H1 (cell line): Measurements from ENCODE around the gene MRPS5.

Experiments
- BCL11A ChIP-seq, 2 experiments: IDR thresholded peaks; one replicate each; pipeline ENCODE4 v1.6.1; 2011; ENCODE audit warnings: low read depth in 2 of 2, low read length in 2 of 2, mild to moderate bottlenecking in 2 of 2
- CEBPB ChIP-seq: IDR thresholded peaks from 2 replicates; pipeline ENCODE4 v1.6.1; 2012; ENCODE audit warnings: low read depth, low read length
- CTCF ChIP-seq, 3 experiments: IDR thresholded peaks; 1 replicate in 2 of 3; 2 replicates in 1 of 3; pipeline versions ENCODE4 v1.5.1 to v1.6.1; 2011; ENCODE audit warnings: low read length in 3 of 3, mild to moderate bottlenecking in 3 of 3, inconsistent platforms in 2 of 3, low read depth in 1 of 3, moderate library complexity in 1 of 3; ENCODE audit not compliant: insufficient read depth in 1 of 3; ENCODE audit errors: control extremely low read depth in 1 of 3
- EGR1 ChIP-seq: IDR thresholded peaks from 2 replicates; pipeline ENCODE4 v1.6.1; 2011; ENCODE audit warnings: low read depth, low read length, borderline replicate concordance
- EP300 ChIP-seq, 2 experiments: IDR thresholded peaks; 1 replicate in 1 of 2; 2 replicates in 1 of 2; pipeline ENCODE4 v1.6.1; 2011 to 2012; ENCODE audit warnings: low read depth in 2 of 2, low read length in 2 of 2, mild to moderate bottlenecking in 2 of 2, borderline replicate concordance in 1 of 2, inconsistent platforms in 1 of 2, moderate library complexity in 1 of 2
- EZH2 ChIP-seq: fragments of 200-600 bp; sonication (generic); IDR thresholded peaks from 2 replicates; pipeline ENCODE4 v1.7.1; 2012; ENCODE audit warnings: low read depth, mild to moderate bottlenecking, moderate library complexity, low read length, inconsistent platforms; ENCODE audit not compliant: severe bottlenecking
- GABPA ChIP-seq: IDR thresholded peaks from 2 replicates; pipeline ENCODE4 v1.6.1; 2011; ENCODE audit warnings: mild to moderate bottlenecking, low read length, moderate library complexity, borderline replicate concordance; ENCODE audit not compliant: insufficient read depth
- GTF2F1 ChIP-seq: IDR thresholded peaks from 2 replicates; pipeline ENCODE4 v1.6.1; 2012; ENCODE audit warnings: low read depth, low read length, improper control_type of control experiment, borderline replicate concordance
- JUN ChIP-seq: IDR thresholded peaks from 2 replicates; pipeline ENCODE4 v1.6.1; 2011; ENCODE audit warnings: low read depth, mild to moderate bottlenecking, improper control_type of control experiment, low read length
- PHF8 ChIP-seq: fragments of 200-600 bp; sonication (generic); conservative IDR thresholded peaks from 2 replicates; pipeline ENCODE4 v1.7.1; 2012; ENCODE audit warnings: low read depth, mild to moderate bottlenecking, inconsistent platforms, low read length, moderate library complexity
- POLR2A ChIP-seq, 2 experiments: IDR thresholded peaks; 1 replicate in 1 of 2; 2 replicates in 1 of 2; pipeline ENCODE4 v1.6.1; 2011; ENCODE audit warnings: low read depth in 2 of 2, low read length in 2 of 2, mild to moderate bottlenecking in 2 of 2; ENCODE audit errors: control extremely low read depth in 1 of 2
- RNF2 ChIP-seq: fragments of 200-900, 300-1000 bp; sonication (generic); IDR thresholded peaks from 2 replicates; pipeline ENCODE4 v1.7.1; 2016; ENCODE audit warnings: borderline replicate concordance, low read depth, mild to moderate bottlenecking, antibody characterized with exemption, low read length; ENCODE audit not compliant: poor library complexity, severe bottlenecking; ENCODE audit errors: missing control alignments
- RXRA ChIP-seq: IDR thresholded peaks from 2 replicates; pipeline ENCODE4 v1.6.1; 2011; ENCODE audit warnings: low read depth, mild to moderate bottlenecking, low read length, moderate library complexity; ENCODE audit not compliant: insufficient read depth
- SIN3A ChIP-seq, 2 experiments: IDR thresholded peaks in 1 of 2; conservative IDR thresholded peaks in 1 of 2; 2 replicates each; pipeline ENCODE4 v1.6.1; 2011 to 2012; ENCODE audit warnings: low read length in 2 of 2, improper control_type of control experiment in 1 of 2, low read depth in 1 of 2, mild to moderate bottlenecking in 1 of 2

GRCh38 chr2:95082477-95082876, 39.1 kb downstream of the MRPS5 start:
- no peak for TF ChIP-seq CTCF (IDR thresholded peaks at IDR 0.05; ENCODE audit: control extremely low read depth in 1 of 3, insufficient read depth in 1 of 3, low read depth in 1 of 3, low read length in 3 of 3)
- no peak for TF ChIP-seq JUN
- TF ChIP-seq GTF2F1: no peak
- no peak for TF ChIP-seq EP300 (IDR thresholded peaks at IDR 0.05; ENCODE audit: borderline replicate concordance in 1 of 2, low read depth in 2 of 2, low read length in 2 of 2)
- no peak for TF ChIP-seq POLR2A (IDR thresholded peaks at IDR 0.05; ENCODE audit: control extremely low read depth in 1 of 2, low read depth in 2 of 2, low read length in 2 of 2)
- TF ChIP-seq BCL11A (IDR thresholded peaks at IDR 0.05; ENCODE audit: low read depth in 2 of 2, low read length in 2 of 2): no peak
- no peak for TF ChIP-seq EGR1
- TF ChIP-seq EZH2: no peak
- no peak for TF ChIP-seq RNF2
- TF ChIP-seq RXRA: no peak
- TF ChIP-seq GABPA: no peak
- TF ChIP-seq SIN3A (conservative IDR thresholded peaks at IDR 0.05 in 1 of 2, IDR thresholded peaks at IDR 0.05 in 1 of 2; ENCODE audit: low read depth in 1 of 2, low read length in 2 of 2): no peak
- TF ChIP-seq CEBPB: no peak
- TF ChIP-seq PHF8: no peak
